ENCODE measurements around the gene PSAPL1.

The PSAPL1 gene

GRCh38 chr4:7393601-7394575, 40.8 kb downstream of the PSAPL1 start:
- DNase-seq: no peak

- DNase-seq: no peak
Observed at GRCh38 chr4:7392438-7393421, 42.0 kb downstream of the PSAPL1 start.

GRCh38 chr4:7391637-7392437, 42.9 kb downstream of the PSAPL1 start:
- no peak for DNase-seq

GRCh38 chr4:7390906-7391636, 43.7 kb downstream of the PSAPL1 start:
- DNase-seq: no peak

GRCh38 chr4:7390336-7390735, 44.4 kb downstream of the PSAPL1 start:
- no peak for DNase-seq

- no peak for DNase-seq
Observed at GRCh38 chr4:7389719-7390118, 45.0 kb downstream of the PSAPL1 start.

- DNase-seq: no peak
Observed at GRCh38 chr4:7389101-7389701, 45.5 kb downstream of the PSAPL1 start.

GRCh38 chr4:7388627-7389026, 46.1 kb downstream of the PSAPL1 start:
- DNase-seq: no peak

- DNase-seq: no peak
Observed at GRCh38 chr4:7387925-7388324, 46.8 kb downstream of the PSAPL1 start.

- no peak for DNase-seq
Observed at GRCh38 chr4:7384929-7385890, 49.5 kb downstream of the PSAPL1 start.

- DNase-seq: no peak
Observed at GRCh38 chr4:7384003-7384928, 50.5 kb downstream of the PSAPL1 start.

- no peak for DNase-seq
Observed at GRCh38 chr4:7383266-7383665, 51.5 kb downstream of the PSAPL1 start.

- DNase-seq: no peak
Observed at GRCh38 chr4:7382634-7383014, 52.1 kb downstream of the PSAPL1 start.

GRCh38 chr4:7381890-7382633, 52.7 kb downstream of the PSAPL1 start:
- no peak for DNase-seq

- no peak for DNase-seq
Observed at GRCh38 chr4:7381221-7381889, 53.4 kb downstream of the PSAPL1 start.

All from activated CD4-positive, alpha-beta T cell treated with anti-CD3 and anti-CD28 coated beads for 4 hours (primary cell).